Epithelial cell of proximal tubule (primary cell): ENCODE data around the gene FANCL. TPM values are rescaled to one million over a fixed set of nuclear protein-coding genes. Genes with fewer than 3 reads are reported as not detected.
A peak's percentile ranks its signal among the peaks of the same experiment; 100 is the strongest.
"Not testable (repeated sequence)": the region's sequence is repeated elsewhere in the genome, so short reads cannot be mapped to it uniquely, and the experiment has no call there.

Source experiments
- DNase-seq: peaks from one replicate; pipeline ENCODE4 v3.0.0-alpha.2; 2011; ENCODE audit warnings: low read depth
- H3K4me3 ChIP-seq: 2 replicates; pipeline ENCODE4 v1.5.1; 2011; ENCODE audit warnings: low read depth, mild to moderate bottlenecking, low read length
- total RNA-seq: library from RNA; depleted of rRNA; stranded (reverse); fragments of >200 nt; gene quantifications from 2 replicates; pipeline ENCODE4 v1.2.3, GENCODE V29; 2015
- TF ChIP-seq, protein P1 (sequence below): conservative IDR thresholded peaks from 2 replicates; pipeline ENCODE4 v1.5.1; 2012; ENCODE audit warnings: low read depth, mild to moderate bottlenecking, low read length

Gene FANCL
- total RNA-seq, 1 donor from 2014 or later: 29.5 TPM

DNA sequence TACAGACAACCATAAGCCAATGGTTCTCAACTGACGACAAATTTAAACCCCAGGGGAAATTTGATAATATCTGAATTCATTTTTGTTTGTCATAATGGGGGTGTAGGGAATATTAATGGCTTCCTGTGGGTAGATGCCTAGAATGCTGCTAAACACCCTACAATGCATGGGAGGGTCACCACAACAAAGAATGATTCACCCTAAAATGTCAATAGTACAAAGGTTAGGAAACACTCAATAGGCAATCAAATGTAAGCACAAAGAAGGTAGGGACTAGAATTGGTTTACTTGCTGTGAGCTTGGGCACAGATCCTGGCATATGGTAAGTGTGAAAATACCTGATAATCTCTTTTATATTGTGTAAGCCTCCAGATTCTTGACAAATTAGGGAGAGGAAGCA is 20.1 kb upstream of the FANCL start:
- DNase-seq: no peak

GRCh38 chr2:58258456-58258855 is 17.3 kb upstream of the FANCL start:
- H3K4me3 ChIP-seq, DNase-seq: not testable (repeated sequence)

More for the DNA sequence above, 20.1 kb upstream of the FANCL start:
- TF ChIP-seq, protein P1, sequence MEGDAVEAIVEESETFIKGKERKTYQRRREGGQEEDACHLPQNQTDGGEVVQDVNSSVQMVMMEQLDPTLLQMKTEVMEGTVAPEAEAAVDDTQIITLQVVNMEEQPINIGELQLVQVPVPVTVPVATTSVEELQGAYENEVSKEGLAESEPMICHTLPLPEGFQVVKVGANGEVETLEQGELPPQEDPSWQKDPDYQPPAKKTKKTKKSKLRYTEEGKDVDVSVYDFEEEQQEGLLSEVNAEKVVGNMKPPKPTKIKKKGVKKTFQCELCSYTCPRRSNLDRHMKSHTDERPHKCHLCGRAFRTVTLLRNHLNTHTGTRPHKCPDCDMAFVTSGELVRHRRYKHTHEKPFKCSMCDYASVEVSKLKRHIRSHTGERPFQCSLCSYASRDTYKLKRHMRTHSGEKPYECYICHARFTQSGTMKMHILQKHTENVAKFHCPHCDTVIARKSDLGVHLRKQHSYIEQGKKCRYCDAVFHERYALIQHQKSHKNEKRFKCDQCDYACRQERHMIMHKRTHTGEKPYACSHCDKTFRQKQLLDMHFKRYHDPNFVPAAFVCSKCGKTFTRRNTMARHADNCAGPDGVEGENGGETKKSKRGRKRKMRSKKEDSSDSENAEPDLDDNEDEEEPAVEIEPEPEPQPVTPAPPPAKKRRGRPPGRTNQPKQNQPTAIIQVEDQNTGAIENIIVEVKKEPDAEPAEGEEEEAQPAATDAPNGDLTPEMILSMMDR: no peak
- no peak overlapping the region for H3K4me3 ChIP-seq

- H3K4me3 ChIP-seq, DNase-seq: not testable (repeated sequence)
These were observed 10.4 kb upstream of the FANCL start for GRCh38 chr2:58251331-58252201.

DNA sequence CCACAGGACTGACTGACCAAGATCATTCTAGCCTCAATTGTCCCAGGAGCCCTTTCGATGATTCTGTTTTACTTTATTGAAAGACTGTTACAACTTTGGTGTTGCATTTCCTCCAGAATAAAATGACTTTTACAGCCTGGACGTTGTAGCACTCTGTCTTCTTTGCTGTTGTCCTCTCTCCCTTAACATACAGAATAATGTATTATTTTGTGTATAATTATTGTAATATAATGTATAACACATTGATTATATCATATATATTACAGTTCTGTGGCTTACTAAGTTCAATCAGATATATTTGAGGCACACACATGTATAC is 380 bp upstream of the FANCL start:
- no peak for DNase-seq
- H3K4me3 ChIP-seq: peak overlapping the region; percentile 89
- TF ChIP-seq, protein P1: no peak

- TF ChIP-seq, protein P1: no peak
- no peak overlapping the region for H3K4me3 ChIP-seq
- DNase-seq: no peak
These were observed 1.7 kb downstream of the FANCL start for GRCh38 chr2:58239243-58239925.

DNA sequence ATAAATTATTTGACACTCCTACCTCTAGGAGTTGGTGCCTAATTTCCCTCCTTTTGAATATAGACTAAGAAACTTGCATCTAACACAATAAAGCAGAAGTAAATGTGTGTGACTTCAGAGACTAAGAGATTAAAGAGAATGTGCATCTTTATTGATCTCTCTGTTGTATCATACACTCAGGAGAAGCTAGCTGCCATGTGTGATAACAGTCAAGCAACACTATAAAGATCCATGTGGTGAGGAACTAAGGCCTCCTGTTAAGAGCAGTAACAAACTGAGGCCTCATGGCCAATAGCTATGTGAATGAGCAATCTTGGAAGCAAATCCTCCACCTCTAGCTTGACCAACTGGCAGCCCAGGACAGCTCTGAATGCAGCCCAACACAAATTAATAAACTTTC is 3.4 kb downstream of the FANCL start:
- TF ChIP-seq, protein P1: no peak
- no peak for DNase-seq
- no peak overlapping the region for H3K4me3 ChIP-seq

- TF ChIP-seq, protein P1: no peak
- no peak for DNase-seq
- H3K4me3 ChIP-seq: no peak overlapping the region
These were observed 5.1 kb downstream of the FANCL start for GRCh38 chr2:58235984-58236383.

GRCh38 chr2:58235170-58235569 is 6.0 kb downstream of the FANCL start:
- DNase-seq: no peak
- no peak overlapping the region for H3K4me3 ChIP-seq
- TF ChIP-seq, protein P1: no peak
